Activated CD8-positive, alpha-beta T cell treated with anti-CD3 and anti-CD28 coated beads, Interleukin-2, amount 10 ng/mL, durations not matched to agents 7 days and 5 days (primary cell): ENCODE measurements around the gene SLC13A3. TPM values are rescaled to one million over a fixed set of nuclear protein-coding genes. Genes with fewer than 3 reads are reported as not detected.

Source experiments
- ATAC-seq: fragments of 150-1000 bp; cut with Tn5 transposase; one replicate; pipeline ENCODE4 v1.10.0; 2021; ENCODE audit warnings: moderate library complexity
- CTCF ChIA-PET: fragments of 350-600 bp; sonication (Branson Sonifier 250); formaldehyde crosslinking; loops from one replicate; lab custom pipeline; 2021; ENCODE audit warnings: antibody characterized with exemption; lab: Charles Lee
- POLR2A ChIA-PET: fragments of 350-600 bp; sonication (Branson Sonifier 250); formaldehyde crosslinking; loops from one replicate; lab custom pipeline; 2021; ENCODE audit warnings: antibody characterized with exemption; lab: Charles Lee
- DNase-seq: peaks from one replicate; pipeline ENCODE4 v3.0.0-alpha.2; 2020
- H3K27ac Mint-ChIP-seq: one replicate; pipeline ENCODE4 v1.8.0; 2021; ENCODE audit warnings: mild to moderate bottlenecking, mixed read lengths
- H3K27me3 Mint-ChIP-seq: one replicate; pipeline ENCODE4 v1.8.0; 2021; ENCODE audit warnings: low read depth, mixed read lengths
- H3K36me3 Mint-ChIP-seq: one replicate; pipeline ENCODE4 v1.8.0; 2021; ENCODE audit warnings: low read depth, mixed read lengths
- H3K4me1 Mint-ChIP-seq: one replicate; pipeline ENCODE4 v1.8.0; 2021; ENCODE audit warnings: low read depth, mixed read lengths
- H3K4me3 Mint-ChIP-seq: one replicate; pipeline ENCODE4 v1.8.0; 2021; ENCODE audit warnings: mild to moderate bottlenecking, mixed read lengths
- H3K9me3 Mint-ChIP-seq: one replicate; pipeline ENCODE4 v1.8.0; 2022; ENCODE audit warnings: mixed read lengths; ENCODE audit not compliant: insufficient read depth
- total RNA-seq, 2 experiments: library from RNA; stranded (reverse); gene quantifications; one replicate each; pipeline ENCODE4 v1.2.3, GENCODE V29; 2021

SLC13A3 gene
- total RNA-seq, 2 experiments from 2014 or later: not detected

DNA sequence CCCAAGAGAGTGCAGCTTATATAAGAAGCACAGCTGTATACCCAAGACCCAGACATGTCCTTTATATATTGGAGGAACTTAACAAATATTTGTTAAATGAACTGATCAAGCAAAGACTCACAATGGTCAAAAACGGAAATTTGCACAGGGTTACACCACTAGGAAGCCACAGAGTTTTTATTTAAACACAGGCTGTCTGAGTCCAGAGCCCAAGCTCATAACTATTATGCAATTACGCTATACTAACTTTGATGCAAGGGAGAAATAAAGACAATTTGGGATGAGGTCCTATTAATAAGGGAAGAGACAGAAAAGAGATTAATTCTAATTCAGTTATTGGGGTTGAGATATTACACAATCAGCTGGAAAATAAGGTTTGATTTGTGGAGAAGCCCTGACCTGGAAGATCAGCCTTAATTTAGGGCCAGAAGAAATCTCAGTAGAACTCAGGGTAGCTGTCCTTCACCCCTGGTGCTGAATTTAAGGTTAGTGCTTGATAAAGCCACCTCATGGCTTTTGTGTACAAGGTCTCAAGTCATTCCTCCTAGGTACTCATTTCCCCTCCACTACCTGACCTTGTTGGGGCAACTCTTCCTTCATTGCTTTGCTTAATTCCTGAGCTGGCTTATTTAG lies 127.4 kb downstream of the SLC13A3 start:
- Mint-ChIP-seq H3K4me3 (no peak overlapping the region), H3K27me3 (peaks cover 36% of the 10 kb centered on the region), H3K36me3 (no peaks in the 10 kb centered on the region), H3K4me1 (no peaks in the 10 kb centered on the region), H3K27ac (no peak overlapping the region), H3K9me3 (no peaks in the 10 kb centered on the region)
- ATAC-seq (no peak), DNase-seq (peak; percentile 51)
- ChIA-PET POLR2A (no interaction called here), CTCF (interaction anchor here (0.8 to 2.1 kb wide), 6 partner anchors 12 to 229 kb away, joined by 3 to 8 read pairs (median 4); no protein-coding TSS in a partner anchor)

DNA sequence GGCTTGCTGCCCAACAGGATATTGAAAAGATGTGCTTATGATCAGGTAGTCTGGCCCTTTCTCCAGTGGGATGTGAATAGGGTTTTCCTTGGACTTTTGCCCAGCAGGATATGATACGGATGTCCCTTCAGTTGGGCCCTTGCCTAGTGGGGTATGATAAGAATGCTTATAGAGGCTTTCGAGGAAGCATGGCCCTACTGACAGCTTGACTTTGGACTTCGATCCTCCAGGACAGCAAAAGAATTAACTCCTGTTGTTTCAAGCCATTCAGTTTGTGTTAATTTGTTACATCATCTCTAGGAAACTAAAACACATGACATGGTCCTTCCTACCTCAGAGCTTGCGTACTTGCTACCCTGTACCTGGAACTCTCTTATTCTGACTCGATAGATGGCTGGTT lies 128.2 kb downstream of the SLC13A3 start:
- CTCF ChIA-PET: interaction anchor here (0.8 to 2.1 kb wide), 5 partner anchors 22 to 157 kb away, joined by 3 to 8 read pairs (median 4); no protein-coding TSS in a partner anchor
- no peaks in the 10 kb centered on the region for H3K36me3 Mint-ChIP-seq
- DNase-seq (no peak), ATAC-seq (no peak)
- POLR2A ChIA-PET: no interaction called here
- H3K27ac Mint-ChIP-seq: no peak overlapping the region
- H3K4me3 Mint-ChIP-seq: no peak overlapping the region
- H3K9me3 Mint-ChIP-seq: no peaks in the 10 kb centered on the region
- no peaks in the 10 kb centered on the region for H3K4me1 Mint-ChIP-seq
- peaks cover 33% of the 10 kb centered on the region for H3K27me3 Mint-ChIP-seq

DNA sequence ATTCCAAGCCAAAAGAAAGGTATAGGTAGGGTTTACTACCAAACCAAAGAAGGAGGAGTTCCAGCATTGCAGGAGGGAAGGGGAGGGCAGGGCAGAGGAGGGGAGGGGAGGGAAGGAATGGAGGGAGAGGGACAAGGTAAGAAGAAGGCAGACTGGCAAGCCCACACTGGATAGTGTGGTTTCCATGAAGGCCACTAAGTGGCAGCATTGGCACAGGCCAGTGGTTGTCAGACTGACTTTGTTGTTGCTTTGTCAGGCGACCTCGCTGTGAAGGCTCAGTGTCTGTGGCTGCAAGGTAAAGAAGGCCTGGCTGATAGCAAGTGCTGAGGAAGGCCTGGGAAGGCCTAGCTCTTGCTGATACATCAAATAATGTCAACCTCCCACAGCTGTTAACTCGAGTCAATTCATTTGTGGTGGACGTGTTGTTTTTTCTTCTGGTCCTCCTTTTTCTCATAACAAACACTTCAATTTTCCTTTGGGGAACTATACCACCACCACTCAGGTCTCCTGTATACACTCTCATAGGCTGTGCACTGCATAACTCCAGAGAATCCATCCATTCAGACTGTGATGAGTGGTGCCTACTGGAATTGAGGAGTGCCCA lies 130.2 kb downstream of the SLC13A3 start:
- peak; percentile 73 for DNase-seq
- no peak overlapping the region for H3K27ac Mint-ChIP-seq
- peaks cover 29% of the 10 kb centered on the region for H3K27me3 Mint-ChIP-seq
- CTCF ChIA-PET: interaction anchor here (1.2 to 1.9 kb wide), 8 partner anchors 9 to 162 kb away, joined by 3 to 9 read pairs (median 4); no protein-coding TSS in a partner anchor
- no peaks in the 10 kb centered on the region for H3K36me3 Mint-ChIP-seq
- ATAC-seq: peak; percentile 92
- H3K9me3 Mint-ChIP-seq: no peaks in the 10 kb centered on the region
- POLR2A ChIA-PET: no interaction called here
- no peak overlapping the region for H3K4me3 Mint-ChIP-seq
- no peaks in the 10 kb centered on the region for H3K4me1 Mint-ChIP-seq

DNA sequence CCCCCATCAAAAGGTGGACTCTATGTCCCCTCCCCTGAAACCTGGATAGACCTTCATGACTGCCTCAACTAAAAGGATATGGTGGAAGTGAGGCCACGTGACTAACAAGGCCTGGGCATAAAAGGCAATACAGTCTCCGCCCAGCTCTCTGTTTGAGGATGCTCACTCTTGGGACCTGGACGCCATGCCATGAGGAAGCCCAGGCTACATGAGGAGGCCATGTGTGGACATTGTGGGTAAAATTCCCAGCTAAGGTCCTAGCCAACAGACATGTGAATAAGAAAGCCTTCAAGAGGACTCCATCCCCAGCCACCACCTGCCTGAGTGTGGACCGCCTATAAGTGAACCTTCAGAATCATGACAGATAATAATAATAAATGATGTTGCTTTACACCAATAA lies 130.7 kb downstream of the SLC13A3 start:
- no peaks in the 10 kb centered on the region for H3K9me3 Mint-ChIP-seq
- POLR2A ChIA-PET: no interaction called here
- no peak overlapping the region for H3K27ac Mint-ChIP-seq
- ATAC-seq (no peak), DNase-seq (no peak)
- CTCF ChIA-PET: interaction anchor here (0.9 to 1.9 kb wide), 9 partner anchors 9 to 166 kb away, joined by 3 to 9 read pairs (median 4); no protein-coding TSS in a partner anchor
- no peak overlapping the region for H3K4me3 Mint-ChIP-seq
- H3K36me3 Mint-ChIP-seq: no peaks in the 10 kb centered on the region
- no peaks in the 10 kb centered on the region for H3K4me1 Mint-ChIP-seq
- peaks cover 28% of the 10 kb centered on the region for H3K27me3 Mint-ChIP-seq

DNA sequence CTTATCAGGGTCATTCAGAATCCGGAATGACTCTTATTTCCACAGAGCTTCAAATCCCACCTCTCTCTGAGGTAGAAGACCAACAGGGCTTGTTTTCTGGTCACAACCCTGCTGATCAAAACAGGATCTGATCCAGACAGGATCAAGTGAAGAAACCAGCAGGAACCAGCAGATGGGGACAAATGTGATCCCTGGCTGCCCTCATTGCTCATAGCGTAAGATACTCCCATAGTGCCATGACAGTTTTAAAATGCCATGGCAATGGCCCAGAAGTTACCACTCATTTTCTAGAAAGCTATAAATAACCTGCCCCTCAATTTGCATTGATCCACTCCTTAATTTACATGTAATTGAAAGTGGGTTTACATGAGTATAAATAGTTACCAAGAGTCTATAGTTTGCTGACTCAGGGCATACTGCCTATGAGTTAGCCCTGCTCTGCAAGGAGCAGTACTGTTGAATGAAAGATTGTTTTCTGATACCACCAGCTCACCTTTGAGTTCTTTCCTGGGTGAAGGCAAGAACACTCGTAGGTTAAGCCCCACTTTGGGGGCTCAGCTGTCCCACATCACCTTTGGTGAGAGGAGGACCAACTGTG lies 131.7 kb downstream of the SLC13A3 start:
- CTCF ChIA-PET: interaction anchor here (0.9 to 1.5 kb wide), 4 partner anchors 8 to 167 kb away, joined by 3 to 6 read pairs (median 4); no protein-coding TSS in a partner anchor

DNA sequence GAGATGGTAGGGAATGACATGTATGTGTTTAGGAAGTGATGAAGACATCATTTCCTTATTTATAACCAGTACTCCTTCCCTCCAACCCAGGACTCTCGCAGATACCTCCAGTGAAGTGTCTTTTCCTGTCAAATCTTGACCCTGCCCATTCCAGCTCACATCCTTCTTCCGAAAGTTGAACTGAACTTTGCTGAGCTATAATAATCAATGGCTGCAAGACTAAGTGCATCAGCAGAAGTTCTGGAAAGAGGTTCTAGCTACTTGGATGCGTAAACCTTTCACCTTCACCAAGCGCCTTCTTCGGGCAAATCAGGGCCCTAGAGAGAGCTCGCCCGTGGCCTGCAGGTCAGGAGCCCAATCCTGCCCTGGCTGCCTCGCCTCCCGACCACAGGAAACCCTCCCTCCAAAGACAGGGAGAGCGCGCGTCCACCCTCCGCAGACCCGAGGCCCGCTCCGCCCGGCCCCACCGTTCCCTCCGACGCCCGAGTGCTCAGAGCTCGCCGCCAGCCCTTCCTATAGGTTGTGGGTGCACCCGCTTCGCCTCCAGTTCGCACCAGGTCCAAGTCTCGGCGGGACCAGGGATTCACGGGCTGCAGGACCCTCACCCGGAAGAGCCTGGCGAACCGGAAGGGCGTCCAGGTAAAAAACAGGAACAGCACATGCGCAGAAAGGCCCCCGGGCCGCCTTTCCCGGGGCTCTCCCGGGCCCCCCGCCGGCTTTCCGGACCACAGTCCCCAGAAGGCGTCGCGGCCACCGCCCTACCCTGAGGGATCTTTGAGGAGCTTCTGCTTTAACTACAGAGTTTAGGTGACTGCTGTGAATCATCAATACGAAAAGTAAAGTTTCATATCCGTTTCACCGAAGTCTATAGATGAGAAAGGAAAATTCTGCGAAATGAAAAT lies 138.1 kb downstream of the SLC13A3 start, which contains the start of gene ZNF334:
TSS of gene ZNF334 (minus strand) at position 617 of the 902 bp plus-strand sequence. CDS start 1,457 bp downstream, outside the sequence.
- H3K4me1 Mint-ChIP-seq: peaks cover 16% of the 10 kb centered on the region
- ATAC-seq: peak; percentile 83
- H3K27me3 Mint-ChIP-seq: peaks cover 15% of the 10 kb centered on the region
- no peaks in the 10 kb centered on the region for H3K9me3 Mint-ChIP-seq
- ChIA-PET CTCF (interaction anchor here (0.6 to 1.1 kb wide), 4 partner anchors 29 to 176 kb away, joined by 3 to 6 read pairs (median 3); partner anchors contain the start of gene TP53RK), POLR2A (interaction anchor here (0.7 to 1.5 kb wide), 3 partner anchors 149 to 722 kb away, joined by 3 to 5 read pairs (median 4); partner anchors contain the start of genes TP53RK and WFDC3)
- peak within 1 kb of the TSS; percentile 76 for H3K4me3 Mint-ChIP-seq
- H3K27ac Mint-ChIP-seq: peak within 1 kb of the TSS; percentile 74
- peak; percentile 41 for DNase-seq
- peaks cover 9% of the 10 kb centered on the region for H3K36me3 Mint-ChIP-seq

More for the DNA sequence above, 131.7 kb downstream of the SLC13A3 start:
- no peak for DNase-seq
- Mint-ChIP-seq H3K36me3 (no peaks in the 10 kb centered on the region), H3K27me3 (peaks cover 25% of the 10 kb centered on the region), H3K27ac (no peak overlapping the region), H3K4me3 (no peak overlapping the region), H3K4me1 (no peaks in the 10 kb centered on the region), H3K9me3 (no peaks in the 10 kb centered on the region)
- ATAC-seq: no peak
- POLR2A ChIA-PET: no interaction called here

DNA sequence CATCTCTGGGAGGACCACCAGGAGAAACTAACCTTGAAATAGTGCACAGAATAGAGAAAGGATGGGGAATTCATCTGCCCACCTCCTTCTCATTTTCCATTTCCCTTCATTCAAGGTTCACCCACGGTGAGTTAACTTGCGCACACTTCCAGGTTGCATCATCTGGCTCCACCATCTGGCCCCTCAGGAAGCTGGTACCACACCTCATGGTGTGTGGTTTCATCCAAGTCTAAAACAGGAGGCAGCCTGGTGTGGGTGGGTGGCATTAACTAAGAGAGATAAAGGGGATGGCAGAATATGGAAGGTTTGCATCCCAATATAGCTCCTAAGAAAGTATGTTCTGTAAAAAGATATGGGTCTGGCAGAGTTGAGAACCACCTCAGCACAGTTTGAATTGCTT lies 141.7 kb downstream of the SLC13A3 start:
- no peak for ATAC-seq
- peaks cover 5% of the 10 kb centered on the region for H3K9me3 Mint-ChIP-seq
- peaks cover 16% of the 10 kb centered on the region for H3K4me1 Mint-ChIP-seq
- ChIA-PET POLR2A (no interaction called here), CTCF (no interaction called here)
- DNase-seq: no peak
- H3K36me3 Mint-ChIP-seq: peaks cover 9% of the 10 kb centered on the region
- H3K27me3 Mint-ChIP-seq: peaks cover 8% of the 10 kb centered on the region
- H3K4me3 Mint-ChIP-seq: no peak overlapping the region
- no peak overlapping the region for H3K27ac Mint-ChIP-seq

Other genes with a start within 250 kb of the SLC13A3 start
- 10 to 100 TPM; 66.1 to 82.3 TPM for gene ELMO2, start 244.8 kb downstream of the SLC13A3 start, total RNA-seq
- 1 to 10 TPM; 1.1 to 1.3 TPM for gene ZNF334, start 137.9 kb downstream of the SLC13A3 start, total RNA-seq
- gene OCSTAMP, start 100.8 kb downstream of the SLC13A3 start, total RNA-seq: not detected
- gene TP53RK, start 38.0 kb upstream of the SLC13A3 start, total RNA-seq: 10 to 100 TPM; 15.8 to 15.9 TPM
- gene SLC2A10, start 58.2 kb upstream of the SLC13A3 start, total RNA-seq: not detected
- not detected for gene EYA2, start 243.4 kb upstream of the SLC13A3 start, total RNA-seq